Endodermal cell (in vitro differentiated cells): ENCODE measurements around the gene STXBP4. TPM values are rescaled to one million over a fixed set of nuclear protein-coding genes. Genes with fewer than 3 reads are reported as not detected.

Experiments used
- DNase-seq: peaks from one replicate; pipeline ENCODE4 v3.0.0-alpha.2; 2017
- H3K27ac ChIP-seq: 2 replicates; pipeline ENCODE4 v1.5.1; 2013; ENCODE audit warnings: mild to moderate bottlenecking, low read depth, low read length, moderate library complexity
- H3K27me3 ChIP-seq: 2 replicates; pipeline ENCODE4 v1.6.1; 2013; ENCODE audit warnings: mild to moderate bottlenecking, low read length, moderate library complexity; ENCODE audit not compliant: insufficient read depth, control insufficient read depth, poor library complexity, severe bottlenecking
- H3K36me3 ChIP-seq: 2 replicates; pipeline ENCODE4 v1.7.0; 2013; ENCODE audit warnings: mild to moderate bottlenecking, low read length, moderate library complexity; ENCODE audit not compliant: control insufficient read depth, insufficient read depth
- H3K4me1 ChIP-seq: one replicate; pipeline ENCODE4 v1.7.0; 2013; ENCODE audit warnings: low read length; ENCODE audit not compliant: control insufficient read depth, insufficient read depth
- H3K4me3 ChIP-seq: 2 replicates; pipeline ENCODE4 v1.5.1; 2013; ENCODE audit warnings: mild to moderate bottlenecking, low read length, moderate library complexity
- H3K9ac ChIP-seq: 2 replicates; pipeline ENCODE4 v1.6.1; 2013; ENCODE audit warnings: mild to moderate bottlenecking, low read length, moderate library complexity; ENCODE audit not compliant: poor library complexity, severe bottlenecking; ENCODE audit errors: extremely low read depth
- H3K9me3 ChIP-seq: 2 replicates; pipeline ENCODE4 v1.6.1; 2013; ENCODE audit warnings: mild to moderate bottlenecking, low read length, moderate library complexity; ENCODE audit not compliant: control insufficient read depth
- H3K27ac Mint-ChIP-seq: 2 replicates; pipeline ENCODE4 v1.8.0; 2020; ENCODE audit warnings: mixed read lengths
- H3K27me3 Mint-ChIP-seq: 2 replicates; pipeline ENCODE4 v1.8.0; 2021; ENCODE audit warnings: mild to moderate bottlenecking, mixed read lengths; ENCODE audit not compliant: insufficient read depth
- H3K36me3 Mint-ChIP-seq: 2 replicates; pipeline ENCODE4 v1.8.0; 2020; ENCODE audit warnings: low read depth, mixed read lengths
- H3K4me1 Mint-ChIP-seq: 2 replicates; pipeline ENCODE4 v1.8.0; 2020; ENCODE audit warnings: mixed read lengths
- H3K4me3 Mint-ChIP-seq: 2 replicates; pipeline ENCODE4 v1.8.0; 2020; ENCODE audit warnings: mild to moderate bottlenecking, moderate library complexity, mixed read lengths
- H3K9me3 Mint-ChIP-seq: 2 replicates; pipeline ENCODE4 v1.8.0; 2020; ENCODE audit warnings: mild to moderate bottlenecking, mixed read lengths
- CTCF ChIP-seq: fragments of 200-600 bp; sonication (generic); conservative IDR thresholded peaks from 2 replicates; pipeline ENCODE4 v1.5.0; 2021; ENCODE audit warnings: antibody characterized with exemption, mild to moderate bottlenecking
- WGBS, 2 experiments: methylation state at CpG; one replicate each; pipeline versions ENCODE4 v1.1.5 to v1.1.7; 2013; ENCODE audit warnings: missing lambda C conversion rate in 2 of 2, mixed read lengths in 1 of 2; ENCODE audit not compliant: insufficient coverage in 1 of 2, insufficient read length in 1 of 2; 5-methylcytosine and 5-hydroxymethylcytosine counted together
- total RNA-seq, 2 donors: library from RNA; stranded (reverse); fragmentation: NEBNext Ultra II Directional in 1 of 2; extraction: Animal tissue kit (Norgen Biotek cat#: 25700) in 1 of 2; gene quantifications; 2 replicates in 1 of 2; 3 replicates in 1 of 2; pipeline ENCODE4 v1.2.1, GENCODE V29; 2021

STXBP4 gene
- total RNA-seq, 2 donors from 2014 or later = 15.5 to 18.0 TPM

GRCh38 chr17:55059724-55060123 lies 91.2 kb downstream of the STXBP4 start:
- Histone ChIP-seq H3K36me3 (no peaks in the 10 kb centered on the region), H3K4me3 (no peak overlapping the region), H3K27me3 (peaks cover 77% of the 10 kb centered on the region), H3K27ac (no peak overlapping the region), H3K9me3 (no peaks in the 10 kb centered on the region), H3K4me1 (no peaks in the 10 kb centered on the region), H3K9ac (no peak overlapping the region)
- Mint-ChIP-seq H3K27ac (no peak overlapping the region), H3K27me3 (peaks cover 50% of the 10 kb centered on the region), H3K4me1 (peaks cover 22% of the 10 kb centered on the region), H3K4me3 (no peak overlapping the region), H3K36me3 (no peaks in the 10 kb centered on the region), H3K9me3 (peaks cover 2% of the 10 kb centered on the region)
- DNase-seq = no peak
- no peak for TF ChIP-seq CTCF

- Histone ChIP-seq H3K4me1 (no peaks in the 10 kb centered on the region), H3K9ac (no peak overlapping the region), H3K36me3 (no peaks in the 10 kb centered on the region), H3K4me3 (no peak overlapping the region), H3K9me3 (no peaks in the 10 kb centered on the region), H3K27me3 (peaks cover 51% of the 10 kb centered on the region), H3K27ac (no peak overlapping the region)
- no peak overlapping the region for H3K27ac Mint-ChIP-seq
- no peak for DNase-seq
- no peak for TF ChIP-seq CTCF
- H3K36me3 Mint-ChIP-seq = no peaks in the 10 kb centered on the region
- H3K4me1 Mint-ChIP-seq = peaks cover 8% of the 10 kb centered on the region
- H3K27me3 Mint-ChIP-seq = peaks cover 41% of the 10 kb centered on the region
- WGBS, 2 experiments = 100% methylated on average over 1 of the region's 1 CpG; no CpG with 5 or more reads in 1 of the 2 experiments
- peaks cover 2% of the 10 kb centered on the region for H3K9me3 Mint-ChIP-seq
- no peak overlapping the region for H3K4me3 Mint-ChIP-seq
Measured at GRCh38 chr17:55062921-55063320, 94.4 kb downstream of the STXBP4 start.

- Mint-ChIP-seq H3K27me3 (peaks cover 34% of the 10 kb centered on the region), H3K27ac (no peak overlapping the region), H3K9me3 (no peaks in the 10 kb centered on the region), H3K4me3 (no peak overlapping the region), H3K36me3 (no peaks in the 10 kb centered on the region), H3K4me1 (peaks cover 8% of the 10 kb centered on the region)
- Histone ChIP-seq H3K4me1 (no peaks in the 10 kb centered on the region), H3K4me3 (no peak overlapping the region), H3K27ac (no peak overlapping the region), H3K9ac (no peak overlapping the region), H3K36me3 (no peaks in the 10 kb centered on the region), H3K9me3 (no peaks in the 10 kb centered on the region), H3K27me3 (peaks cover 41% of the 10 kb centered on the region)
- no peak for TF ChIP-seq CTCF
- DNase-seq = no peak
- 77 to 92% methylated on average over 5 to 15 of the region's 16 CpGs for WGBS, 2 experiments
Measured at GRCh38 chr17:55063885-55064874, 95.6 kb downstream of the STXBP4 start.
